Measurements from ENCODE around the gene TM7SF3. TPM values are rescaled to one million over a fixed set of nuclear protein-coding genes. Genes with fewer than 3 reads are reported as not detected.
"Not testable (repeated sequence)": the region's sequence is repeated elsewhere in the genome, so short reads cannot be mapped to it uniquely, and the experiment has no call there.

The TM7SF3 gene
- total and polyA plus RNA-seq, 5 donors, result 7.9 to 31.1 (median 24.2) TPM

DNA sequence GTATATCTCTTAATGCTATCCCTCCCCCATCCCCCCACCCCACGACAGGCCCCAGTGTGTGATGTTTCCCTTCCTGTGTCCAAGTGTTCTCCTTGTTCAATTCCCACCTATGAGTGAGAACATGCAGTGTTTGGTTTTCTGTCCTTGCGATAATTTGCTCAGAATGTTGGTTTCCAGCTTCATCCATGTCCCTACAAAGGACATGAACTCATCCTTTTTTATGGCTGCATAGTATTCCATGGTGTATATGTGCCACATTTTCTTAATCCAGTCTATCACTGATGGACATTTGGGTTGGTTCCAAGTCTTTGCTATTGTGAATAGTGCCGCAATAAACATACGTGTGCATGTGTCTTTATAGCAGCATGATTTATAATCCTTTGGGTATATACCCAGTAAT, 26.5 kb upstream of the TM7SF3 start:
- H3K4me1 ChIP-seq (ENCODE audit: control insufficient read depth, insufficient read depth, low read length); H3K27me3 ChIP-seq (ENCODE audit: control insufficient read depth, insufficient read depth); H3K27ac ChIP-seq (ENCODE audit: low read length); DNase-seq; H3K4me3 ChIP-seq (ENCODE audit: low read length); ATAC-seq; intact Hi-C loops (cut with DNase I); H3K9me3 ChIP-seq (ENCODE audit: control insufficient read depth, low read length): not testable (repeated sequence)
- WGBS, result 99% methylated on average over 2 of the region's 4 CpGs

DNA sequence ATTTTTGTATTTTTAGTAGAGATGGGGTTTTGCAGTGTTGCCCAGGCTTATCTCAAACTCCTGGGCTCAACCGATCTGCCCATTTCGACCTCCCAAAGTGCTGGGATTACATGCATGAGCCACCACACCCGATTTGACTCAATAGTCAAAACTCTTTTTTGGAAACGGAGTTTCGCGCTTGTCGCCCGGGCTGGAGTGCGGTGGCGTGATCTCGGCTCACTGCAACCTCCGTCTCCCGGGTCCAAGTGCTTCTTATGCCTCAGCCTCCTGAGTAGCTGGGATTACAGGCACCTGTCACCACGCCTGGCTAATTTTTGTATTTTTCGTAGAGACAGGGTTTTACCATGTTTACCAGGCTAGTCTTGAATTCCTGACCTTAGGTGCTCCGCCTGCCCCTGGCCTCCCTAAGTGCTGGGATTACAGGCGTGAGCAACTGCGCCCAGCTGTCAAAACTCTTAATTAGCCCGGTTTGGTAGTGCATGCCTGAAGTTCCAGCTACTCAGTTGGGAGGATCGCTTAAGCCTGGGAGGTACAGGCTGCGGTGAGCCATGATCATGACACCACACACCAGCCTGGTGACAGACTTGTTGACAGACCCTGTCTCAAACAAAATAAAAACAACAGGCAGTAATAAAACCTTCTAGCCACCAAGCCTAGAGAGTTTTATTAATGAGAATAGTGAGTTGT, 20.6 kb upstream of the TM7SF3 start:
- no peak for DNase-seq
- no peaks in the 10 kb centered on the region for H3K4me1 ChIP-seq (ENCODE audit: control insufficient read depth, insufficient read depth, low read length)
- intact Hi-C loops (cut with DNase I), result loop anchor here in 1 of 4 donors (10.0 kb wide), 1 partner anchor 280 kb away; no protein-coding TSS in a partner anchor
- no peaks in the 10 kb centered on the region for H3K9me3 ChIP-seq (ENCODE audit: control insufficient read depth, low read length)
- ATAC-seq, result no peak
- no peak overlapping the region for H3K4me3 ChIP-seq (ENCODE audit: low read length)
- no peaks in the 10 kb centered on the region for H3K27me3 ChIP-seq (ENCODE audit: control insufficient read depth, insufficient read depth)
- no peak overlapping the region for H3K27ac ChIP-seq (ENCODE audit: low read length)
- 93% methylated on average over 21 of the region's 21 CpGs for WGBS

DNA sequence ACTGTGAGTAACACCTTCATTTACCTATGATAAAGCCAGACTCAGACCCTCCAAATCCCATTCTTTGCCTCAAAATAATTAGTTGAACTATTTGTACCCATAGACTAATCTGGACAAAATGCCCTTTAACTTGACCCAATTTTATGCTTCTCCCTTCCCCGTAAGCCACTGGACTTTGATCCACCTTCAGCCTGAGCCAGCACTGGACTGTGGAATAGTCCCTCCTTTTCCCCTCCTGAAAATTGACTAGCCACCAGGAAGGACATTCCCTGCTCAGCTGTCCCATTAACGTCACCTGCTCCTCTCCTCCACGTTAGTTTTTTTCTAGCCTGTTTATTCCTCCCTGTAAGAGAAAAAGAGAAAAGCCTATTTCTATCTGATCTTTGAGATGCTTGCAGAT, 18.5 kb upstream of the TM7SF3 start:
- WGBS, result 88% methylated on average over 3 of the region's 3 CpGs

DNA sequence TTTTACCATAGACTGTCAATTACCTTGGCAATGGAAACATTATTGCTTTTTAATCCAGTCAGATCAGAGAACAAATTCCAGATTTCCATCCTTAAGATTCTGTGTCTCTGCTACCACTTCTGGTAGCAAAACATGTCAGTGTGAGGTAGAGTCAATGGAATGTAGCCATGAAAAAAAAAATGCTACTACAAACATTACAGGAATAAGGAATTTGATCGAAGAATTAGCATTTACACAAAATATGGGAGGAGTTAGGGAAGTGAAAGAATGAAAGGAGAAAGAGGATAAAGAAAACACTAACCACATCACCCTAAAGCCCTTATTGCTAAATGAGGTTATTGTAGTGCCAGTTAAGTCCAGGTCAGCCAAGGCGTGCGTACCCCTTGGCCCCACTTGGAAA, 17.3 kb upstream of the TM7SF3 start:
- Histone ChIP-seq H3K9me3 (ENCODE audit: control insufficient read depth, low read length) (no peaks in the 10 kb centered on the region), H3K27me3 (ENCODE audit: control insufficient read depth, insufficient read depth) (no peaks in the 10 kb centered on the region), H3K27ac (ENCODE audit: low read length) (no peak overlapping the region), H3K4me1 (ENCODE audit: control insufficient read depth, insufficient read depth, low read length) (no peaks in the 10 kb centered on the region), H3K4me3 (ENCODE audit: low read length) (no peak overlapping the region)
- DNase-seq (no peak), ATAC-seq (no peak)
- WGBS, result 88% methylated on average over 3 of the region's 3 CpGs
- intact Hi-C loops (cut with DNase I), result loop anchor here in 1 of 4 donors (10.0 kb wide), 1 partner anchor 283 kb away; no protein-coding TSS in a partner anchor

More for the DNA sequence above, 18.5 kb upstream of the TM7SF3 start:
- Histone ChIP-seq H3K4me1 (ENCODE audit: control insufficient read depth, insufficient read depth, low read length) (no peaks in the 10 kb centered on the region), H3K27ac (ENCODE audit: low read length) (no peak overlapping the region), H3K9me3 (ENCODE audit: control insufficient read depth, low read length) (no peaks in the 10 kb centered on the region), H3K4me3 (ENCODE audit: low read length) (no peak overlapping the region), H3K27me3 (ENCODE audit: control insufficient read depth, insufficient read depth) (no peaks in the 10 kb centered on the region)
- DNase-seq (no peak), ATAC-seq (no peak)
- intact Hi-C loops (cut with DNase I), result loop anchor here in 1 of 4 donors (10.0 kb wide), 1 partner anchor 282 kb away; no protein-coding TSS in a partner anchor

DNA sequence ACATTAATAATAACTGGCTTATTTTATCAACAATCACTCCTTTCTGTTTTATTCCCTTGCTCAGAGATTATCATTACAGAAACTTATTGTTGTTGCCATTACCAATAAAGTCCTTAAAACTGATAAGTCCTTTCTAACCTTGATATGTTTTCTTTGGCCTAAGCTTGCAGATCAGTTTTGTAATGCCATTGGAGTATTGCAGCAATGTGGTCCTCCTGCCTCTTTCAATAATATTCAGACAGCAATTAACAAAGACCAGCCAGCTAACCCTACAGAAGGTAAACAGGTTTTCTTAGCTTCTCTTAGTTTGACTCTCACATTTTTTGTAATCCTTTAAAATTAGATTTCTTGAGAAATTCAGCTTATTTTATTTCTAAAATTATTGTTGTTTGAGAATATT, 12.1 kb upstream of the TM7SF3 start:
- Histone ChIP-seq H3K4me1 (ENCODE audit: control insufficient read depth, insufficient read depth, low read length) (peaks cover 7% of the 10 kb centered on the region), H3K9me3 (ENCODE audit: control insufficient read depth, low read length) (no peaks in the 10 kb centered on the region), H3K27me3 (ENCODE audit: control insufficient read depth, insufficient read depth) (no peaks in the 10 kb centered on the region), H3K4me3 (ENCODE audit: low read length) (no peak overlapping the region), H3K27ac (ENCODE audit: low read length) (no peak overlapping the region)
- no peak for ATAC-seq
- intact Hi-C loops (cut with DNase I), result no loop called here
- DNase-seq, result no peak

DNA sequence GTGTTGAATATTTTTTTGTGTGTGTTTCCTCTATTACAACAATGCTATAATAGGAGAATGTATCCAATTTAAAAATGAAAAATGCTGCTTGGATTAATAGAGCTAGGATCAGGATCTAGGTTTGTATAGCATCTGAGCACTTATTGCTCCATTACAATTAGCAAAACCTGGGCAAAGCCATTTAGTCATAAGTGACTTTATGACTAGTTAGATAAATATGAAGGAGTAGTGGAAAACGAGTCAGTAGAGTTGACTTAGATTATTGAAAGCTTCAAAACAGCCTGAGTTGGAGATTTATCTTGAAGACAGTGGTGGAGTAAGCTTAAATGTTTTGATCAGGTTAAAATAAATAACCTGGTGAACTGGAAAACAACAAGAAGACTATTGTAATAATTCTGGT, 10.9 kb upstream of the TM7SF3 start:
- intact Hi-C loops (cut with DNase I), result no loop called here

DNA sequence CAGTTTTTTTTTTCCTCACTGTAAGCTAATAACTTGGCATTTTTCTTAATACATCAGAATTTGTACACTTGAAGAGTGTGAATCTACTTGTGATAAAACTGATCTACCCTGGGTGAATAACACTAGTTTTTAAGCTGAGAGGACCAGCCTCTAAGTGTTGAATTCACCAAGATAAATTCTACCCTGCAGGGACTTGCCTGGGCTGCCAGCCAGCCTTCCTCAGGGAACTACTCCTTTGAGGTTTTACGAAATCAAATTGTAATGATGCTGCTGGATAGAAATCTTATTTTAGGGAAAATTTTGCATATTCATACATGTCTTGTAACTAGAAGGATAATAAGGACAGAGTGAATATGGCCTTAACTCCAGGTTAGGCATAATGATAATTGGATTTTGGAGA, 10.1 kb upstream of the TM7SF3 start:
- ATAC-seq, result no peak
- no peaks in the 10 kb centered on the region for H3K9me3 ChIP-seq (ENCODE audit: control insufficient read depth, low read length)
- intact Hi-C loops (cut with DNase I), result no loop called here
- no peak overlapping the region for H3K27ac ChIP-seq (ENCODE audit: low read length)
- H3K4me1 ChIP-seq (ENCODE audit: control insufficient read depth, insufficient read depth, low read length), result peaks cover 7% of the 10 kb centered on the region
- peak in 1 of 3 donors; percentile 66 for DNase-seq
- WGBS, result 41% methylated on average over 1 of the region's 1 CpG
- no peak overlapping the region for H3K4me3 ChIP-seq (ENCODE audit: low read length)
- H3K27me3 ChIP-seq (ENCODE audit: control insufficient read depth, insufficient read depth), result no peaks in the 10 kb centered on the region

More for the DNA sequence above, 10.9 kb upstream of the TM7SF3 start:
- Histone ChIP-seq H3K4me1 (ENCODE audit: control insufficient read depth, insufficient read depth, low read length) (peaks cover 7% of the 10 kb centered on the region), H3K27ac (ENCODE audit: low read length) (no peak overlapping the region), H3K27me3 (ENCODE audit: control insufficient read depth, insufficient read depth) (no peaks in the 10 kb centered on the region), H3K9me3 (ENCODE audit: control insufficient read depth, low read length) (no peaks in the 10 kb centered on the region), H3K4me3 (ENCODE audit: low read length) (no peak overlapping the region)
- WGBS, result 64% methylated on average over 1 of the region's 1 CpG
- DNase-seq (no peak), ATAC-seq (no peak)

DNA sequence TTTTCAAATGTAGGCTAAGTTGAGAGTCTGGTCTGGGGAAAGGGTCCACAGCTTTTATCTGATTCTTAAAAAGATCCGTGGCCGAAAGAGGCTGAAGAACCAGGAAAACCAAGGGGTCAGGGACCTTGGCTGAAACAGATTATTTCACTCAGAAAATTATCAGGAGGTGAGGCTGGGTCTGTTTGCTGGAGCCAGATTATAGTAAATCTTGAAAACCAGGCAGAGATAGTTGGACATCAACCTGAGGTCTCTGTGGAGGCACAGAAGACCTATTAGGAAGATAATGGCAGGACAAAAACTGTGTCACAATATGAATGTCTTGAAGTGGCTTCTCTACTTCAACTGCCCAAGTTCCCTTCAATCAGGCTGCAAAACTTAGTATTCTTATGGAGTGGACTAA, 6.6 kb upstream of the TM7SF3 start:
- Histone ChIP-seq H3K27me3 (ENCODE audit: control insufficient read depth, insufficient read depth) (no peaks in the 10 kb centered on the region), H3K4me1 (ENCODE audit: control insufficient read depth, insufficient read depth, low read length) (peaks cover 7% of the 10 kb centered on the region), H3K4me3 (ENCODE audit: low read length) (no peak overlapping the region), H3K9me3 (ENCODE audit: control insufficient read depth, low read length) (no peaks in the 10 kb centered on the region), H3K27ac (ENCODE audit: low read length) (no peak overlapping the region)
- intact Hi-C loops (cut with DNase I), result no loop called here
- ATAC-seq (no peak), DNase-seq (no peak)
- 80% methylated on average over 2 of the region's 2 CpGs for WGBS

DNA sequence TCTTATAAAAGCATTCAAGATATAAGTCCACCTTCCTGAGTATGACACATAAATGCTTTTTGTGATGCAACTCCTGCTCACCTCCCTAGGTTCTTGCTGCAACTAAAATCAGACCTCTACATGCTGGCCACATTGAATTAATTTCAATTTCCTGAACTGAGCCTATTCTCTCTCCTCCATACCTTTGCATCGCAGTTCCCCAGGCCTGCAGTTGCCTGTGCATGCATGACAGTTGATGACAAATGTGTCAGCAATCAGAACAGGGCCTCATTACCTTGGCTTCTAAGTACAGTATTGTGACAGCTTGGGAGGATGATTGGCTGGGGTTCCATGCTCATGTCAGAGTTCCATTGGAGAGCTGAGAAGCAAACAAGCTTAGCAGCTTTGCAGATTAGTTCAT, 3.9 kb upstream of the TM7SF3 start:
- intact Hi-C loops (cut with DNase I), result loop anchor here in 3 of 4 donors (5.0 to 10.0 kb wide), 3 partner anchors 83 to 289 kb away; partner anchors contain the start of genes FGFR1OP2 (in 2 of the 3) and INTS13 (in 2 of the 3)
- WGBS, result 62% methylated on average over 1 of the region's 1 CpG
- no peaks in the 10 kb centered on the region for H3K27me3 ChIP-seq (ENCODE audit: control insufficient read depth, insufficient read depth)

DNA sequence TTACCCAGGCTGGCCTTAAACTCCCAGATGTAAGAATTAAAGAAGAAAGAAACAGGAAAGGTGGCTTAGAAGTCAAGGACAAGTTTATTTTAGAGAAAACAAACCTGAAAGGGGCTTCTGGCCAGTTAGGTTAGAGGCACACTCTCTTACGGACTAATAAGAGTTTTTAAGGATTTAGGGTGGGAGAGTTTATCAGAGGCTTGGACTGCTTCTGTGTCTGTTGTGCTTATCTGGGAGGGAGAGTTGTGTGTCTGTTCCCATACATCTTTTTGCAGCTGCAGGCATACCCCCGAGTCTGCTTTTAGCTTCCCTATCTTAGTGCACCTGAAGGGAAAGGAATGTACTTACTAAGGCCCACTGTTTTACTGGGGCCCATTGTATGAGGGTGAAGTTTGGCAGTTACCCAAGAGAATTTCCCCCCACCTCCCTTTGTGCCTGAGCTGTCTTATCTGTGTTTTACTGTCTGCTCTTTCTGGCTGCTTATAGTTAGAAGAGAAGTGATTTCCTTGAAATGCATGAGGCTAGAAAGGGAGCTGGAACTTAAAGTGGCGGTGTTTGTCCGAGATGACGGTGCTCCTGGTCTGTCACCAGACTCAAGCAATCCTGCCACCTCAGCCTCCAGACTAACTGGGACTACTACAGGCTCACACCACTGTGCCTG, 3.1 kb upstream of the TM7SF3 start:
- ATAC-seq; H3K4me1 ChIP-seq (ENCODE audit: control insufficient read depth, insufficient read depth, low read length); H3K4me3 ChIP-seq (ENCODE audit: low read length); H3K27me3 ChIP-seq (ENCODE audit: control insufficient read depth, insufficient read depth); DNase-seq; H3K27ac ChIP-seq (ENCODE audit: low read length); H3K9me3 ChIP-seq (ENCODE audit: control insufficient read depth, low read length): not testable (repeated sequence)
- intact Hi-C loops (cut with DNase I), result loop anchor here in 3 of 4 donors (5.0 to 10.0 kb wide), 3 partner anchors 82 to 290 kb away; partner anchors contain the start of genes FGFR1OP2 (in 2 of the 3) and INTS13 (in 2 of the 3)
- 42% methylated on average over 5 of the region's 5 CpGs for WGBS

More for the DNA sequence above, 3.9 kb upstream of the TM7SF3 start:
- Histone ChIP-seq H3K9me3 (ENCODE audit: control insufficient read depth, low read length) (no peaks in the 10 kb centered on the region), H3K4me1 (ENCODE audit: control insufficient read depth, insufficient read depth, low read length) (peaks cover 2% of the 10 kb centered on the region), H3K4me3 (ENCODE audit: low read length) (no peak overlapping the region), H3K27ac (ENCODE audit: low read length) (no peak overlapping the region)
- no peak for DNase-seq
- ATAC-seq, result no peak

DNA sequence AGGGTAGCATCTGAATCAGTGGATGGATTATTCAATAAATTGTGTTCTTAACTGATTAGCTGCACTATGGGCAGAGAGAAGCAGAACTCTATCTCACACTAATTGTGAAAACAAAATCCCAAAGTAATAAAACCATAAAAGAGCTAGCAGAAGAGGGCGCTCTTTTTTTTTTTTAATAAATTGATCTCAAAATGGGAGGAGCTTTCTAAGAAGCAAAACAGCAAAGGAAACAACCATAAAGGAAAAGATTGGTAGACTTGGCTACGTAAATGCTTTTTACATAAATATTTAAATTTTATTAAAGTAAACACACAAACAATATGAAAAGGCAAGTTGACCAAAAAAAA, 1.5 kb upstream of the TM7SF3 start:
- Histone ChIP-seq H3K27ac (ENCODE audit: low read length) (no peak overlapping the region), H3K9me3 (ENCODE audit: control insufficient read depth, low read length) (no peaks in the 10 kb centered on the region), H3K27me3 (ENCODE audit: control insufficient read depth, insufficient read depth) (no peaks in the 10 kb centered on the region), H3K4me3 (ENCODE audit: low read length) (no peak overlapping the region), H3K4me1 (ENCODE audit: control insufficient read depth, insufficient read depth, low read length) (no peaks in the 10 kb centered on the region)
- intact Hi-C loops (cut with DNase I), result loop anchor here in 3 of 4 donors (5.0 to 10.0 kb wide), 3 partner anchors 81 to 292 kb away; partner anchors contain the start of genes FGFR1OP2 (in 2 of the 3) and INTS13 (in 2 of the 3)
- no peak for DNase-seq
- ATAC-seq, result no peak
- WGBS, result 16% methylated on average over 2 of the region's 2 CpGs
